Mesenchymal stem cell (in vitro differentiated cells and primary cell): Measurements from ENCODE around the gene IL1RAPL1.
A peak's percentile ranks its signal among the peaks of the same experiment; 100 is the strongest.

Experiments used
- DNase-seq: peaks from one replicate; pipeline ENCODE4 v3.0.0-alpha.2; 2013
- H2AFZ ChIP-seq: one replicate; pipeline ENCODE4 v1.6.1; 2013; ENCODE audit warnings: low read depth, mild to moderate bottlenecking, control low read depth, inconsistent platforms, low read length, moderate library complexity
- H2AK5ac ChIP-seq: 2 replicates; pipeline ENCODE4 v1.6.1; 2013; ENCODE audit warnings: low read length, moderate library complexity, mild to moderate bottlenecking, inconsistent platforms; ENCODE audit not compliant: severe bottlenecking
- H2BK120ac ChIP-seq: one replicate; pipeline ENCODE4 v1.6.1; 2013; ENCODE audit warnings: low read depth, mild to moderate bottlenecking, inconsistent platforms, low read length, moderate library complexity
- H2BK12ac ChIP-seq, 2 experiments: one replicate each; pipeline ENCODE4 v1.6.1; 2013; ENCODE audit warnings: inconsistent platforms in 2 of 2, low read length in 2 of 2, mild to moderate bottlenecking in 2 of 2, moderate library complexity in 2 of 2, control low read depth in 1 of 2
- H2BK15ac ChIP-seq: one replicate; pipeline ENCODE4 v1.6.1; 2013; ENCODE audit warnings: mild to moderate bottlenecking, low read depth, inconsistent platforms; ENCODE audit not compliant: poor library complexity, severe bottlenecking
- H2BK5ac ChIP-seq: 2 replicates; pipeline ENCODE4 v1.6.1; 2013; ENCODE audit warnings: low read depth, mild to moderate bottlenecking, low read length, control low read depth, inconsistent platforms; ENCODE audit not compliant: poor library complexity, severe bottlenecking
- H3K14ac ChIP-seq, 2 experiments: one replicate each; pipeline ENCODE4 v1.6.1; 2013; ENCODE audit warnings: inconsistent platforms in 2 of 2, low read length in 2 of 2, control low read depth in 1 of 2, mild to moderate bottlenecking in 1 of 2, moderate library complexity in 1 of 2
- H3K18ac ChIP-seq, 2 experiments: one replicate each; pipeline ENCODE4 v1.6.1; 2013; ENCODE audit warnings: inconsistent platforms in 2 of 2, low read length in 2 of 2, control low read depth in 1 of 2, low read depth in 1 of 2, mild to moderate bottlenecking in 1 of 2
- H3K23ac ChIP-seq, 2 experiments: one replicate each; pipeline ENCODE4 v1.6.1; 2013; ENCODE audit warnings: inconsistent platforms in 2 of 2, low read length in 2 of 2, mild to moderate bottlenecking in 2 of 2, moderate library complexity in 2 of 2, control low read depth in 1 of 2
- H3K27ac ChIP-seq: 2 replicates; pipeline ENCODE4 v1.5.1; 2013; ENCODE audit warnings: mild to moderate bottlenecking, moderate library complexity, low read length, control low read depth, inconsistent platforms; ENCODE audit not compliant: poor library complexity, severe bottlenecking
- H3K27me3 ChIP-seq, 2 experiments: 2 replicates each; pipeline versions ENCODE4 v1.6.1 to v1.7.0; 2013; ENCODE audit warnings: low read length in 2 of 2, mild to moderate bottlenecking in 2 of 2, moderate library complexity in 2 of 2, control low read depth in 1 of 2, inconsistent platforms in 1 of 2; ENCODE audit not compliant: control insufficient read depth in 1 of 2, insufficient read depth in 1 of 2
- H3K36me3 ChIP-seq, 2 experiments: 2 replicates each; pipeline versions ENCODE4 v1.6.1 to v1.7.0; 2013; ENCODE audit warnings: low read length in 2 of 2, control low read depth in 1 of 2, inconsistent platforms in 1 of 2, low read depth in 1 of 2, mild to moderate bottlenecking in 1 of 2; ENCODE audit not compliant: insufficient read depth in 2 of 2, control insufficient read depth in 1 of 2
- H3K4ac ChIP-seq, 2 experiments: one replicate each; pipeline ENCODE4 v1.6.1; 2013; ENCODE audit warnings: inconsistent platforms in 2 of 2, low read length in 2 of 2, mild to moderate bottlenecking in 2 of 2, moderate library complexity in 2 of 2, control low read depth in 1 of 2, low read depth in 1 of 2
- H3K4me1 ChIP-seq: 2 replicates; pipeline ENCODE4 v1.6.1; 2013; ENCODE audit warnings: low read depth, low read length, control low read depth; ENCODE audit not compliant: control insufficient read depth, insufficient read depth
- H3K4me2 ChIP-seq: 2 replicates; pipeline ENCODE4 v1.6.1; 2013; ENCODE audit warnings: low read length, mild to moderate bottlenecking, inconsistent platforms; ENCODE audit not compliant: poor library complexity, severe bottlenecking
- H3K4me3 ChIP-seq, 2 experiments: 2 replicates each; pipeline versions ENCODE4 v1.5.1 to v1.7.0; 2013; ENCODE audit warnings: low read length in 2 of 2, mild to moderate bottlenecking in 2 of 2, control low read depth in 1 of 2, low read depth in 1 of 2; ENCODE audit not compliant: insufficient read depth in 1 of 2
- H3K79me1 ChIP-seq: replicated peaks from 2 replicates; pipeline ENCODE4 v1.6.1; 2013; ENCODE audit warnings: mild to moderate bottlenecking, control low read depth, low read length, inconsistent platforms; ENCODE audit not compliant: poor library complexity, severe bottlenecking
- H3K9ac ChIP-seq: 2 replicates; pipeline ENCODE4 v1.7.0; 2013; ENCODE audit warnings: mild to moderate bottlenecking, low read length, moderate library complexity
- H3K9me3 ChIP-seq: 2 replicates; pipeline ENCODE4 v1.7.0; 2013; ENCODE audit warnings: mild to moderate bottlenecking, low read length; ENCODE audit not compliant: control insufficient read depth
- H4K8ac ChIP-seq: one replicate; pipeline ENCODE4 v1.6.1; 2013; ENCODE audit warnings: inconsistent platforms, mild to moderate bottlenecking, low read length, moderate library complexity
- H4K91ac ChIP-seq: one replicate; pipeline ENCODE4 v1.6.1; 2013; ENCODE audit warnings: mild to moderate bottlenecking, low read length, inconsistent platforms
- WGBS: methylation state at CpG from one replicate; pipeline ENCODE4 v1.1.7; 2013; ENCODE audit warnings: mixed read lengths; 5-methylcytosine and 5-hydroxymethylcytosine counted together

Gene IL1RAPL1

DNA sequence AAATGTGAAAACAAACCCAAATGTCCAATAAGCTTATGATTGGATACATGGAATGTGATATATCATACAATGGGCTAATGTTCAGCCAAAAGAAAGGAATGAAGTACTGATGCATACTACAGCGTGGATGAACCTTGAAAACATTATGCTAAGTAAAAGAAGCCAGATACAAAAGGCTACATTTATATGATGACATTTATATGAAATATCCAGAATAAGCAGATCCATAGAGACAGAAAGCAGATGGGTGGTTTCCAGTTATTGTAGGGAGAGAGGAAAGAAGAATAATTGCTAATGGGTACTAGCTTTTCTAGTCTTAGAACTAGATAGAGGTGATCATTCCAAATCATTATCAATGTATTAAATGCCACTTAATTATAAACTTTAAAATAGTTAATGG, 801.3 kb downstream of the IL1RAPL1 start:
- H3K9ac ChIP-seq = no peak overlapping the region
- H3K9me3 ChIP-seq = no peaks in the 10 kb centered on the region
- no peak overlapping the region for H3K4me3 ChIP-seq
- H3K27ac ChIP-seq = no peak overlapping the region
- H3K27me3 ChIP-seq = no peaks in the 10 kb centered on the region
- H3K23ac ChIP-seq = no peak overlapping the region
- no peak for DNase-seq
- H3K36me3 ChIP-seq = no peaks in the 10 kb centered on the region
- no peak overlapping the region for H2BK120ac ChIP-seq
- H2BK15ac ChIP-seq = no peak overlapping the region
- H3K14ac ChIP-seq = no peak overlapping the region
- no CpG with 5 or more reads among the region's 1 CpG for WGBS
- H3K4me1 ChIP-seq = no peaks in the 10 kb centered on the region
- H3K79me1 ChIP-seq = no peaks in the 10 kb centered on the region
- no peak overlapping the region for H4K8ac ChIP-seq
- H3K4me2 ChIP-seq = no peak overlapping the region
- no peak overlapping the region for H2BK12ac ChIP-seq
- no peak overlapping the region for H3K18ac ChIP-seq
- H2BK5ac ChIP-seq = no peak overlapping the region
- H3K4ac ChIP-seq = no peak overlapping the region
- no peak overlapping the region for H2AK5ac ChIP-seq
- no peak overlapping the region for H4K91ac ChIP-seq
- no peak overlapping the region for H2AFZ ChIP-seq

DNA sequence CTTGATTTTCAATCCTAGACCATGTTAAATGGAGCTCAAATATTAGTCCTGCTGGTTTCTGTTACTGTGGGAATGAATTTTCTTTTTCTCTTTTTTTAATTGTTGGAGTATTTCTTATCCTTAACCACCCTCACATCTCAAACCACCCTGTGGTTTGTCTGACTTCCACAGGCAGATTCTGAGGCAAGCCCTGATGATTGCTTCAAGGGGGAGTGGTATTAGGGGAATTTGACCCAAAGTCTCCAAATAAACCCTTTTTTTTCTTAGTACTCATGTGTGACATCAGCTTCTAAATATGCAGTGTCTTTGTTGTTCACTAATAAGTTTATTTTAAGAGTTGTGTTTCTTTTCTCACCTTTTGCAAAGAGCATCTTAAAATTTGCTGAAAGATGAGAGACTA, 810.3 kb downstream of the IL1RAPL1 start:
- Histone ChIP-seq H2AFZ (no peak overlapping the region), H2BK120ac (no peak overlapping the region), H3K27ac (no peak overlapping the region), H4K91ac (no peak overlapping the region), H4K8ac (no peak overlapping the region), H2BK15ac (no peak overlapping the region), H3K4me3 (no peak overlapping the region), H3K79me1 (no peaks in the 10 kb centered on the region), H3K4ac (no peak overlapping the region), H3K18ac (no peak overlapping the region), H3K23ac (no peak overlapping the region), H3K27me3 (no peaks in the 10 kb centered on the region), H2BK12ac (no peak overlapping the region), H3K36me3 (no peaks in the 10 kb centered on the region), H3K4me2 (no peak overlapping the region), H3K9me3 (no peaks in the 10 kb centered on the region), H2AK5ac (no peak overlapping the region), H3K9ac (no peak overlapping the region), H3K4me1 (no peaks in the 10 kb centered on the region), H2BK5ac (no peak overlapping the region), H3K14ac (no peak overlapping the region)
- DNase-seq = peak; percentile 22

DNA sequence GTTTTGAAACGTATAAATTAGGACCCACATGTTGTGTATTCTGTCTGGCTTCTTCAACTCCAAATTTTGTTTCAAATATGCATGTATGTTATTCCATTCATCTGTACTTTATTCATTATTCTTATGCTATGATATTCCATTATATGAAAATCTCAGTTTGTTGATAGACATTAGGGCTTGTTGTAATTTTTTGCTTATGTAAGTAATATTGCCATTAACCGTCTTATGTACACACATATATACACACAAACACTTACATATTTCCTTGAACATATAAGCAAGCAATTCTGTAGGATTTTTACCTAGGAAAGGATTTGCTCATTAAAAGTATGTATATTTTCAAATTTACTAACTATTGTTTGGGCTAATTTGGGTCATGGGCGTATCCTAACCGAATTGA, 820.1 kb downstream of the IL1RAPL1 start:
- Histone ChIP-seq H3K18ac (no peak overlapping the region), H2AFZ (no peak overlapping the region), H3K79me1 (no peaks in the 10 kb centered on the region), H2BK15ac (no peak overlapping the region), H3K4me3 (no peak overlapping the region), H3K4me2 (no peak overlapping the region), H2BK120ac (no peak overlapping the region), H3K36me3 (no peaks in the 10 kb centered on the region), H2AK5ac (no peak overlapping the region), H3K14ac (no peak overlapping the region), H3K27ac (no peak overlapping the region), H2BK12ac (no peak overlapping the region), H3K23ac (no peak overlapping the region), H4K91ac (no peak overlapping the region), H3K4ac (no peak overlapping the region), H3K27me3 (no peaks in the 10 kb centered on the region), H3K4me1 (no peaks in the 10 kb centered on the region), H3K9ac (no peak overlapping the region), H4K8ac (no peak overlapping the region), H3K9me3 (peaks cover 8% of the 10 kb centered on the region), H2BK5ac (no peak overlapping the region)
- no CpG with 5 or more reads among the region's 4 CpGs for WGBS
- no peak for DNase-seq

DNA sequence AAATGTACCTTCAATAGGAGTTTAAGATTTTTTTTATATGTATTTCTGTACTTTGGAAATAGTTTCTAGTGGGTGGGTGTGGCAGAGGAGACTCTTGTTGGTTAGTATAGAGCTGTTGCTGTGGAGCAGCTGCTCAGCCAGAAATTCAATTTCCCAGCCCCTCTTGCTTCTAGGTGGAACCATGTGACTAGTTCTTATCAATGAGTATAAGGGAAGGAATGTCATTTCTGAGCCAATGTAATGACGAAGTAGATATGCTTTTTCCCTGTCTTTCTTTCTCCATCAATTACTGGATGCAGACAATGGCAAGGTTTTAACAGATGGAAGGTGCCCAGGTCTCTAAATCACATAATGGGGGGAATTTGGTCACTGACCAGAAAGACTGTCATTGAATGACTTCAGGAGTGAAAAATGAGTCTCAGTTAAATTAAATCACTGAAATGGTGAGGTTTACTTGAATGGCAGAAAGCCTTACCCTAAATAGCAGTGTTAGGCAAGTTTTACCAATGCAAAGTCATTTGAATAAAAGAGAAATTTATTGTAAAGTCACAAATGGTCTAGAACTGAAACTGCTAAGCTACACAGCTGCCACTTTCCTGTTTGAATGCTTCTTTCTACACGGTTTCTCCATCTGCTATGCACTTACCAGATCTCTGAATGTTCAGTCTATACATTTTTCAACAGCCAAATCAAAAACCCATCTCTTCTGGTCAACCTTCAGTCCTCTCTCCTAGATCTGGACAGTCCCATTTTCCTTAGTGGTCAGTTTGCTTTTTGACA, 832.7 kb downstream of the IL1RAPL1 start:
- no peak overlapping the region for H4K8ac ChIP-seq
- no peak overlapping the region for H2AK5ac ChIP-seq
- H3K4ac ChIP-seq = no peak overlapping the region
- no peak overlapping the region for H3K4me2 ChIP-seq
- 69% methylated on average over 1 of the region's 2 CpGs for WGBS
- no peaks in the 10 kb centered on the region for H3K4me1 ChIP-seq
- no peak overlapping the region for H3K4me3 ChIP-seq
- no peaks in the 10 kb centered on the region for H3K27me3 ChIP-seq
- no peak overlapping the region for H3K9ac ChIP-seq
- H3K23ac ChIP-seq = no peak overlapping the region
- H3K18ac ChIP-seq = no peak overlapping the region
- H3K14ac ChIP-seq = no peak overlapping the region
- no peaks in the 10 kb centered on the region for H3K79me1 ChIP-seq
- no peak overlapping the region for H2BK120ac ChIP-seq
- no peak overlapping the region for H2BK12ac ChIP-seq
- no peaks in the 10 kb centered on the region for H3K36me3 ChIP-seq
- no peak overlapping the region for H2AFZ ChIP-seq
- no peak overlapping the region for H3K27ac ChIP-seq
- no peak overlapping the region for H2BK5ac ChIP-seq
- no peaks in the 10 kb centered on the region for H3K9me3 ChIP-seq
- peak; percentile 16 for DNase-seq
- H4K91ac ChIP-seq = no peak overlapping the region
- no peak overlapping the region for H2BK15ac ChIP-seq
